ENCODE measurements around the gene PKNOX2. TPM values are rescaled to one million over a fixed set of nuclear protein-coding genes. Genes with fewer than 3 reads are reported as not detected.

Gene PKNOX2
- total and polyA plus RNA-seq, 4 experiments from 2014 or later = not detected

- CTCF ChIA-PET (ENCODE audit: partially characterized antibody) = interaction anchor here (7.2 kb wide), 1 partner anchor 12 kb away, joined by 62 read pairs; no protein-coding TSS in a partner anchor
- Mint-ChIP-seq H3K4me3 (no peak overlapping the region), H3K27ac (no peak overlapping the region), H3K9me3 (peaks cover 0 to 4% (median 0%) of the 10 kb centered on the region in 8 donors), H3K4me1 (no peaks in the 10 kb centered on the region), H3K27me3 (peaks cover 30 to 32% of the 10 kb centered on the region in 2 donors), H3K36me3 (no peaks in the 10 kb centered on the region)
- POLR2A ChIA-PET (ENCODE audit: partially characterized antibody) = no interaction called here
- Histone ChIP-seq H3K27me3 (ENCODE audit: insufficient read depth, low read length) (peaks cover 17% of the 10 kb centered on the region), H3K36me3 (ENCODE audit: insufficient read depth, low read length) (no peaks in the 10 kb centered on the region), H3K9me3 (ENCODE audit: control insufficient read depth in 1 of 2, low read length in 2 of 2) (no peaks in the 10 kb centered on the region), H3K4me1 (ENCODE audit: insufficient read depth, low read length) (no peaks in the 10 kb centered on the region), H3K27ac (ENCODE audit: low read depth, low read length) (no peak overlapping the region), H3K4me3 (ENCODE audit: low read length in 2 of 2) (no peak overlapping the region)
- intact Hi-C loops (cut with micrococcal nuclease) = no loop called here
- DNase-seq = no peak
Observed at GRCh38 chr11:125129316-125129993, 35.1 kb upstream of the PKNOX2 start.

- Mint-ChIP-seq H3K27ac (no peak overlapping the region), H3K4me1 (no peaks in the 10 kb centered on the region), H3K9me3 (peaks cover 0 to 4% (median 0%) of the 10 kb centered on the region in 8 donors), H3K4me3 (no peak overlapping the region), H3K27me3 (peaks cover 32 to 40% of the 10 kb centered on the region in 2 donors), H3K36me3 (no peaks in the 10 kb centered on the region)
- Histone ChIP-seq H3K36me3 (ENCODE audit: insufficient read depth, low read length) (no peaks in the 10 kb centered on the region), H3K27me3 (ENCODE audit: insufficient read depth, low read length) (peaks cover 18% of the 10 kb centered on the region), H3K4me3 (ENCODE audit: low read length in 2 of 2) (no peak overlapping the region), H3K27ac (ENCODE audit: low read depth, low read length) (no peak overlapping the region), H3K9me3 (ENCODE audit: control insufficient read depth in 1 of 2, low read length in 2 of 2) (no peaks in the 10 kb centered on the region), H3K4me1 (ENCODE audit: insufficient read depth, low read length) (no peaks in the 10 kb centered on the region)
- intact Hi-C loops (cut with micrococcal nuclease) = no loop called here
- POLR2A ChIA-PET (ENCODE audit: partially characterized antibody) = no interaction called here
- no peak for DNase-seq
- CTCF ChIA-PET (ENCODE audit: partially characterized antibody) = interaction anchor here (1.2 kb wide), 1 partner anchor 8 kb away, joined by 3 read pairs; no protein-coding TSS in a partner anchor
Observed at GRCh38 chr11:125132071-125132470, 32.5 kb upstream of the PKNOX2 start.

- no peak overlapping the region for H3K27ac ChIP-seq (ENCODE audit: low read depth, low read length)
- CTCF ChIA-PET (ENCODE audit: partially characterized antibody) = interaction anchor here (1.2 kb wide), 1 partner anchor 8 kb away, joined by 3 read pairs; no protein-coding TSS in a partner anchor
- H3K9me3 ChIP-seq (ENCODE audit: control insufficient read depth in 1 of 2, low read length in 2 of 2) = no peaks in the 10 kb centered on the region
- no peak overlapping the region for H3K27ac Mint-ChIP-seq
- intact Hi-C loops (cut with micrococcal nuclease) = no loop called here
- no peaks in the 10 kb centered on the region for H3K36me3 Mint-ChIP-seq
- peaks cover 0 to 4% (median 0%) of the 10 kb centered on the region in 8 donors for H3K9me3 Mint-ChIP-seq
- H3K4me1 Mint-ChIP-seq = no peaks in the 10 kb centered on the region
- peaks cover 28 to 41% of the 10 kb centered on the region in 2 donors for H3K27me3 Mint-ChIP-seq
- no peak overlapping the region for H3K4me3 ChIP-seq (ENCODE audit: low read length in 2 of 2)
- H3K27me3 ChIP-seq (ENCODE audit: insufficient read depth, low read length) = peaks cover 18% of the 10 kb centered on the region
- POLR2A ChIA-PET (ENCODE audit: partially characterized antibody) = no interaction called here
- DNase-seq = no peak
- H3K4me1 ChIP-seq (ENCODE audit: insufficient read depth, low read length) = no peaks in the 10 kb centered on the region
- no peaks in the 10 kb centered on the region for H3K36me3 ChIP-seq (ENCODE audit: insufficient read depth, low read length)
- no peak overlapping the region for H3K4me3 Mint-ChIP-seq
Observed at GRCh38 chr11:125132596-125132995, 32.0 kb upstream of the PKNOX2 start.

GRCh38 chr11:125136001-125136400, 28.6 kb upstream of the PKNOX2 start:
- Histone ChIP-seq H3K27ac (ENCODE audit: low read depth, low read length) (no peak overlapping the region), H3K36me3 (ENCODE audit: insufficient read depth, low read length) (no peaks in the 10 kb centered on the region), H3K4me3 (ENCODE audit: low read length in 2 of 2) (no peak overlapping the region), H3K9me3 (ENCODE audit: control insufficient read depth in 1 of 2, low read length in 2 of 2) (no peaks in the 10 kb centered on the region), H3K27me3 (ENCODE audit: insufficient read depth, low read length) (peaks cover 13% of the 10 kb centered on the region), H3K4me1 (ENCODE audit: insufficient read depth, low read length) (no peaks in the 10 kb centered on the region)
- DNase-seq = no peak
- intact Hi-C loops (cut with micrococcal nuclease) = no loop called here
- peaks cover 24 to 43% of the 10 kb centered on the region in 2 donors for H3K27me3 Mint-ChIP-seq
- H3K4me3 Mint-ChIP-seq = no peak overlapping the region
- H3K9me3 Mint-ChIP-seq = peaks cover 0 to 4% (median 0%) of the 10 kb centered on the region in 8 donors
- no peak overlapping the region for H3K27ac Mint-ChIP-seq
- no peaks in the 10 kb centered on the region for H3K36me3 Mint-ChIP-seq
- no peaks in the 10 kb centered on the region for H3K4me1 Mint-ChIP-seq
- ChIA-PET CTCF (ENCODE audit: partially characterized antibody) (interaction anchor here (1.1 kb wide), 1 partner anchor 11 kb away, joined by 3 read pairs; no protein-coding TSS in a partner anchor), POLR2A (ENCODE audit: partially characterized antibody) (no interaction called here)

GRCh38 chr11:125138966-125139365, 25.6 kb upstream of the PKNOX2 start:
- no peak overlapping the region for H3K27ac Mint-ChIP-seq
- no peak overlapping the region for H3K4me3 ChIP-seq (ENCODE audit: low read length in 2 of 2)
- no peak overlapping the region for H3K27ac ChIP-seq (ENCODE audit: low read depth, low read length)
- H3K4me3 Mint-ChIP-seq = no peak overlapping the region
- no peak for DNase-seq
- intact Hi-C loops (cut with micrococcal nuclease) = no loop called here
- ChIA-PET CTCF (ENCODE audit: partially characterized antibody) (interaction anchor here (2.4 to 5.5 kb wide), 2 partner anchors 32 to 180 kb away, joined by 8 to 90 read pairs; no protein-coding TSS in a partner anchor), POLR2A (ENCODE audit: partially characterized antibody) (no interaction called here)
- H3K9me3 Mint-ChIP-seq = peaks cover 0 to 2% (median 0%) of the 10 kb centered on the region in 8 donors
- H3K36me3 Mint-ChIP-seq = no peaks in the 10 kb centered on the region
- H3K4me1 ChIP-seq (ENCODE audit: insufficient read depth, low read length) = peaks cover 5% of the 10 kb centered on the region
- no peaks in the 10 kb centered on the region for H3K36me3 ChIP-seq (ENCODE audit: insufficient read depth, low read length)
- peaks cover 21 to 48% of the 10 kb centered on the region in 2 donors for H3K27me3 Mint-ChIP-seq
- H3K4me1 Mint-ChIP-seq = peaks cover 2 to 7% (median 4%) of the 10 kb centered on the region in 4 donors
- H3K27me3 ChIP-seq (ENCODE audit: insufficient read depth, low read length) = peaks cover 18% of the 10 kb centered on the region
- H3K9me3 ChIP-seq (ENCODE audit: control insufficient read depth in 1 of 2, low read length in 2 of 2) = no peaks in the 10 kb centered on the region

- H3K9me3 ChIP-seq (ENCODE audit: control insufficient read depth in 1 of 2, low read length in 2 of 2) = no peaks in the 10 kb centered on the region
- H3K27ac ChIP-seq (ENCODE audit: low read depth, low read length) = no peak overlapping the region
- Mint-ChIP-seq H3K36me3 (no peaks in the 10 kb centered on the region), H3K4me3 (no peak overlapping the region), H3K27me3 (peaks cover 22 to 46% of the 10 kb centered on the region in 2 donors), H3K9me3 (peaks cover 0 to 2% (median 0%) of the 10 kb centered on the region in 8 donors), H3K27ac (no peak overlapping the region), H3K4me1 (peaks cover 2 to 7% (median 4%) of the 10 kb centered on the region in 4 donors)
- ChIA-PET CTCF (ENCODE audit: partially characterized antibody) (interaction anchor here (1.0 to 5.5 kb wide), 6 partner anchors 13 to 263 kb away, joined by 3 to 90 read pairs (median 28); no protein-coding TSS in a partner anchor), POLR2A (ENCODE audit: partially characterized antibody) (no interaction called here)
- H3K36me3 ChIP-seq (ENCODE audit: insufficient read depth, low read length) = no peaks in the 10 kb centered on the region
- H3K4me1 ChIP-seq (ENCODE audit: insufficient read depth, low read length) = peaks cover 5% of the 10 kb centered on the region
- DNase-seq = no peak
- intact Hi-C loops (cut with micrococcal nuclease) = no loop called here
- no peak overlapping the region for H3K4me3 ChIP-seq (ENCODE audit: low read length in 2 of 2)
- H3K27me3 ChIP-seq (ENCODE audit: insufficient read depth, low read length) = peaks cover 12% of the 10 kb centered on the region
Observed at GRCh38 chr11:125139778-125140177, 24.8 kb upstream of the PKNOX2 start.

GRCh38 chr11:125140233-125140632, 24.3 kb upstream of the PKNOX2 start:
- peaks cover 5% of the 10 kb centered on the region for H3K4me1 ChIP-seq (ENCODE audit: insufficient read depth, low read length)
- Mint-ChIP-seq H3K4me1 (peaks cover 2 to 7% (median 4%) of the 10 kb centered on the region in 4 donors), H3K27me3 (peaks cover 22 to 44% of the 10 kb centered on the region in 2 donors), H3K27ac (no peak overlapping the region), H3K36me3 (no peaks in the 10 kb centered on the region), H3K9me3 (peaks cover 0 to 2% (median 0%) of the 10 kb centered on the region in 8 donors), H3K4me3 (no peak overlapping the region)
- no peak overlapping the region for H3K4me3 ChIP-seq (ENCODE audit: low read length in 2 of 2)
- no peaks in the 10 kb centered on the region for H3K36me3 ChIP-seq (ENCODE audit: insufficient read depth, low read length)
- H3K9me3 ChIP-seq (ENCODE audit: control insufficient read depth in 1 of 2, low read length in 2 of 2) = no peaks in the 10 kb centered on the region
- H3K27ac ChIP-seq (ENCODE audit: low read depth, low read length) = no peak overlapping the region
- DNase-seq = no peak
- intact Hi-C loops (cut with micrococcal nuclease) = no loop called here
- CTCF ChIA-PET (ENCODE audit: partially characterized antibody) = interaction anchor here (1.0 to 5.5 kb wide), 11 partner anchors 14 to 264 kb away, joined by 3 to 90 read pairs (median 4); partner anchors contain the start of gene CCDC15
- POLR2A ChIA-PET (ENCODE audit: partially characterized antibody) = no interaction called here
- H3K27me3 ChIP-seq (ENCODE audit: insufficient read depth, low read length) = peaks cover 12% of the 10 kb centered on the region

Measured in CD4-positive, alpha-beta memory T cell (primary cell).